Gastroesophageal sphincter (tissue), 3 donors: Measurements from ENCODE around the gene E2F1.

Experiments used
- EP300 ChIP-seq: sonication (generic); formaldehyde crosslinking; IDR thresholded peaks from one replicate; pipeline ENCODE4 v1.6.1; 2017; ENCODE audit warnings: antibody characterized with exemption, mild to moderate bottlenecking
- POLR2A ChIP-seq, 2 donors: fragments of 450-650 bp; IDR thresholded peaks; one replicate each; pipeline ENCODE4 v1.6.1; 2017; ENCODE audit warnings: antibody characterized with exemption in 2 of 2, mild to moderate bottlenecking in 2 of 2, moderate library complexity in 1 of 2
- POLR2AphosphoS5 ChIP-seq: sonication (generic); formaldehyde crosslinking; IDR thresholded peaks from one replicate; pipeline ENCODE4 v1.6.1; 2017; ENCODE audit warnings: antibody characterized with exemption
- TF ChIP-seq, protein P1 (sequence below), 4 experiments: fragments of 200-600 bp in 2 of 4; fragments of 450-650 bp in 2 of 4; sonication (generic) in 1 of 4; IDR thresholded peaks; one replicate each; pipeline ENCODE4 v1.5.1; 2017 to 2019; ENCODE audit warnings: antibody characterized with exemption in 4 of 4, mild to moderate bottlenecking in 2 of 4, moderate library complexity in 2 of 4

GRCh38 chr20:33645396-33645795, 40.8 kb downstream of the E2F1 start:
- TF ChIP-seq POLR2A (IDR thresholded peaks at IDR 0.05) (no peak), POLR2AphosphoS5 (no peak), EP300 (no peak)
- TF ChIP-seq, protein P1, sequence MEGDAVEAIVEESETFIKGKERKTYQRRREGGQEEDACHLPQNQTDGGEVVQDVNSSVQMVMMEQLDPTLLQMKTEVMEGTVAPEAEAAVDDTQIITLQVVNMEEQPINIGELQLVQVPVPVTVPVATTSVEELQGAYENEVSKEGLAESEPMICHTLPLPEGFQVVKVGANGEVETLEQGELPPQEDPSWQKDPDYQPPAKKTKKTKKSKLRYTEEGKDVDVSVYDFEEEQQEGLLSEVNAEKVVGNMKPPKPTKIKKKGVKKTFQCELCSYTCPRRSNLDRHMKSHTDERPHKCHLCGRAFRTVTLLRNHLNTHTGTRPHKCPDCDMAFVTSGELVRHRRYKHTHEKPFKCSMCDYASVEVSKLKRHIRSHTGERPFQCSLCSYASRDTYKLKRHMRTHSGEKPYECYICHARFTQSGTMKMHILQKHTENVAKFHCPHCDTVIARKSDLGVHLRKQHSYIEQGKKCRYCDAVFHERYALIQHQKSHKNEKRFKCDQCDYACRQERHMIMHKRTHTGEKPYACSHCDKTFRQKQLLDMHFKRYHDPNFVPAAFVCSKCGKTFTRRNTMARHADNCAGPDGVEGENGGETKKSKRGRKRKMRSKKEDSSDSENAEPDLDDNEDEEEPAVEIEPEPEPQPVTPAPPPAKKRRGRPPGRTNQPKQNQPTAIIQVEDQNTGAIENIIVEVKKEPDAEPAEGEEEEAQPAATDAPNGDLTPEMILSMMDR (IDR thresholded peaks at IDR 0.05), result no peak
